GM21447 (cell line): ENCODE measurements around the gene CERKL.

Source experiments
- ATAC-seq: cut with Tn5 transposase; IDR thresholded peaks from one replicate; pipeline ENCODE4 v1.9.1; 2021; ENCODE audit not compliant: unreplicated experiment

The CERKL gene

GRCh38 chr2:181523756-181524155, 133.1 kb downstream of the CERKL start:
- no peak for ATAC-seq

DNA sequence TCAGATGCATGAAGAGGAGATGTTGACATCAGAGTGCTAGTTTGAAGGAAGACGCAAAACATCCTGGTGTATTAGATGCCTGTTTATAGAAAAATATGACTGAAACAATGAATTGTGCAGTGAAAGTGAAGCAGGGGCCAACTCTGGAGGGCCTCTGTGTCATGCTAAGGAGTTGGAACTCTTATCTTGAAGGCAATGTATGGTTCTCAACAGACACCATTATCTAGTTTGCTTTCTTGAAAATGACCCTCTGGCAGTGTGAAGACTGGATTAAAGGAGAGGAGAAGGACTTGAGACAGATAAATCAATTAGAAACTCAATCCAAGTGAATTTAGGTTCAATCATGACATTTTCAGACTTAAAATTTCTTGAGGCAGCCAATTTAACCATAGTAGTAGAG, 136.7 kb downstream of the CERKL start:
- no peak for ATAC-seq

DNA sequence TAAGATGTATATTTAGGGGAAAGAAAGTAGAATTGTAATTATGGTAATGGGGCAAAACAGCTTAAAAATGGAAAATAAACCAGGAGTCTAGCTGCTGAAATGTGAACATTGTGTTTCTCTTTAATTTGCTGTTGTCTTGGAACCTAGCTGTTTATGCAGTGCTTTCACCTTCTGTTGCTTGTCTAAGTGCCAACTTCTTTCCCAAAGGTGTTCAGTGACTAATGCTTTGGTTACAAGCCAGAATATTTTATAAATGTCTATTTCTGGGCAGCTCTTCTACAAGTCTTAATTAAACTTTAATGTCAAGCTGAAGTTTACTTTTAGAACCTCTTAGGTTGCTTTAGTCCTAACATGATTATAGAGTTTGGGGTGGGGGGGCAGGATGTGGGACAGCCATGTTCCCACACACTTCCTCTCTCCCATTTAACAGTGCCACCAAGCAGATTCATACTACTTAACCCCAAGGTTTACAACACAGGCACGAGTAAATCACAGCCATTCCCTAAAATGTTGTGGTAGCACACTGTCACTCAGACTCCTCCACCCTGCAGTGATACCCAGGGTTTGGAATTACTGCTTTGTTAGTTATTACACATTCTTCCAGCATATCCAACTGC, 139.1 kb downstream of the CERKL start:
- no peak for ATAC-seq

DNA sequence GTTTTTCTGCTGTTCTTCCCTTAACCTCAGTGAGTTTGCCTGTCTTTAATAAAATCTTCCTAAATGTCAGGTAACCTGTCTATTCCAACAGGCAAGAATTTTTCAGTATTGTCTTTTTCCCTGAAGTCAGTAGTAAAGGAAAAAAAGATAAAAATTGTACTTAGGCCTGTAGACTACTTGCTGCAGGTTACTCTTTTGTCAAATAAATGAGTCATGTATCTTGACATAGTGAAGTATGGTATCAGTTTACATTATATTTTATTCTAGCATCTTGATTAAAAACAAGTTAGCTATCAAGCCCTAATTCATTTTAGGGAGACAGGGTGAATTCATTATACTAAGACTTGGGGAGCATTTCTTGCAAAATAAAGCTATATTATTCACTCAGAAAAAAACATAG, 139.9 kb downstream of the CERKL start:
- ATAC-seq = no peak

GRCh38 chr2:181515719-181516118, 141.2 kb downstream of the CERKL start:
- ATAC-seq = no peak

DNA sequence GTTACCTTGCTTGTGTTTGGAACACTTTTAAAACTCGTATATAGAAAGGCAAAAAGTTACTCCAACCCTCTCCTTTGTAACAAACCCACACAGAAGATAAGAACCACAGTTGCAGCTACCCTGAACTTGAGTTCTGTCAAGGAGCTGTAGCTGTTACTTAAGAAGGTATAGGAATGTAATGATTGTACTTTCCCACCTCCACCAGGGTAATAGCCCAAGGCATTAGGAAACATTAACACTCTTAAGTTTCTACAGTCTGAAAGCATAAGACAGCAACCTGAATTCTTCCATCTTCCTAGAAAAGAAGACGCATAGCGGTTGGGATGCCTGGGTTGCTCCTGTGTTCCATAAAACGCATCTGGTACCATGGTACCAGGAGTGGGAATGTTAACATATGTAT, 156.7 kb downstream of the CERKL start:
- no peak for ATAC-seq

GRCh38 chr2:181499231-181499630, 157.7 kb downstream of the CERKL start:
- ATAC-seq = no peak
